Aorta (tissue), 5 donors: ENCODE data around the gene HNRNPL. TPM values are rescaled to one million over a fixed set of nuclear protein-coding genes. Genes with fewer than 3 reads are reported as not detected.
A peak's percentile ranks its signal among the peaks of the same experiment; 100 is the strongest.
"Not testable (repeated sequence)": the region's sequence is repeated elsewhere in the genome, so short reads cannot be mapped to it uniquely, and the experiment has no call there.

Experiments used
- ATAC-seq: fragments of 200-7000 bp; cut with Tn5 transposase; one replicate; pipeline ENCODE4 v1.9.1; 2022; ENCODE audit warnings: moderate library complexity; ENCODE audit not compliant: low FRiP score
- DNase-seq, 2 donors: peaks; one replicate each; pipeline ENCODE4 v3.0.0-alpha.2; 2020
- H3K27ac ChIP-seq, 2 donors: one replicate each; pipeline ENCODE4 v1.5.1; 2013; ENCODE audit warnings: low read length in 2 of 2, mild to moderate bottlenecking in 2 of 2, moderate library complexity in 2 of 2, control low read depth in 1 of 2, inconsistent platforms in 1 of 2, low read depth in 1 of 2
- H3K27me3 ChIP-seq, 2 donors: one replicate each; pipeline ENCODE4 v1.6.1; 2013; ENCODE audit warnings: control low read depth in 1 of 2, low read length in 1 of 2, mild to moderate bottlenecking in 1 of 2, moderate library complexity in 1 of 2; ENCODE audit not compliant: insufficient read depth in 2 of 2, control insufficient read depth in 1 of 2
- H3K36me3 ChIP-seq, 2 donors: one replicate each; pipeline ENCODE4 v1.6.1; 2013; ENCODE audit warnings: control low read depth in 1 of 2, low read length in 1 of 2, mild to moderate bottlenecking in 1 of 2; ENCODE audit not compliant: insufficient read depth in 2 of 2, control insufficient read depth in 1 of 2
- H3K4me1 ChIP-seq, 2 donors: one replicate each; pipeline ENCODE4 v1.6.1; 2013; ENCODE audit warnings: low read length in 2 of 2, control low read depth in 1 of 2, mild to moderate bottlenecking in 1 of 2, moderate library complexity in 1 of 2; ENCODE audit not compliant: insufficient read depth in 2 of 2, control insufficient read depth in 1 of 2
- H3K4me3 ChIP-seq, 2 donors: one replicate each; pipeline ENCODE4 v1.5.1; 2013; ENCODE audit warnings: low read length in 2 of 2, control low read depth in 1 of 2, mild to moderate bottlenecking in 1 of 2
- H3K9me3 ChIP-seq: one replicate; pipeline ENCODE4 v1.6.1; 2013; ENCODE audit warnings: mild to moderate bottlenecking, low read length; ENCODE audit not compliant: control insufficient read depth
- WGBS, 2 donors: extraction: QIAGEN DNeasy Blood & Tissue Kit; methylation state at CpG; one replicate each; pipeline ENCODE4 v1.1.7; 2013; 5-methylcytosine and 5-hydroxymethylcytosine counted together
- intact Hi-C, 2 donors: fragments of 100-400 bp; cut with DNase I; formaldehyde crosslinking; loops; one replicate each; pipeline versions ENCODE4 v1.14.2 to v1.15.0; 2022
- polyA plus RNA-seq, 2 donors: library from polyadenylated mRNA; stranded (reverse); fragments of 200-250 nt; gene quantifications; one replicate each; pipeline ENCODE4 v1.2.3, GENCODE V29; 2013
- total RNA-seq, 2 donors: library from RNA; stranded (reverse); fragmentation: NEBNext Ultra II Directional; extraction: Animal tissue kit (Norgen Biotek cat#: 25700); gene quantifications; one replicate each; pipeline ENCODE4 v1.2.1, GENCODE V29; 2021
- donor health status: healthy with polysubstance abuse.
- donor health status: Bipolar disorder and iron deficiency.
- donor health status: DM: no; HTN: no; CAD: no.
- donor health status: DM: no; HTN: no; CAD: no.
- donor health status: DM: yes; HTN: yes; CAD: no.

Gene HNRNPL
- total and polyA plus RNA-seq, 4 donors, result 83.3 to 220 (median 185) TPM

DNA sequence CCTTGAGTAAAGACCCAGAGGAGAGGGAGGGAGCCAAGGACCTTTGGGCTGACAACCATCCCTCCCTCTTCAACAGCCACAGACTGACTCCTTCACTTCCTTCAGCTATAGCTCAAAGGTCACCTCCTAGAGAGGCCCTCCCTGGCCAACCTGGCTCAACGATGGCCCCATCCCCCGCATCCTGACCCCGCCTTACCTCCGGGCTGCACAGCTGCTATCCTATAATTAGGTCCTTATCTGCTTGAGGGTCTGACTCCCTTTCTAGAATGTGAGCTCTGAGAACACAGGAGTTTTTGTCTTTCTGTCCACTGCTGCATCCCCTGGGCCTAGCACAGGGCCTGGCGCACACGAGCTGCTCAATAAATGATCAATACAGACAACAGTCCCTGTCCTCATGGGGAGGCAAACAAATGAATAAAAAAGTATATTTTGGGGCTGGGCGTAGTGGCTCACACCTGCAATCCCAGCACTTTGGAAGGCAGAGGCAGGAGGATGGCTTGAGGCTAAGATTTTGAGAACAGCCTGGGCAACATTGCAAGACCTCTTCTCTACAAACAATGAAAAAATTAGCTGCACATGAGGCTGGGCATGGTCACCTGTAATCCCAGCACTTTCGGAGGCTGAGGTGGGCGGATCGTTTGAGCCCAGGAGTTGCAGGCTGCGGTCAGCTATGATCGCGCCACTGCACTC, 30.4 kb downstream of the HNRNPL start:
- no peak for DNase-seq
- Histone ChIP-seq H3K27me3 (no peaks in the 10 kb centered on the region), H3K27ac (no peak overlapping the region), H3K9me3 (no peaks in the 10 kb centered on the region), H3K4me3 (no peak overlapping the region), H3K36me3 (peaks cover 0 to 7% of the 10 kb centered on the region in 2 donors), H3K4me1 (no peaks in the 10 kb centered on the region)
- intact Hi-C loops, result no loop called here
- ATAC-seq, result no peak
- WGBS, 2 donors, result 87 to 90% methylated on average over 13 of the region's 13 CpGs

DNA sequence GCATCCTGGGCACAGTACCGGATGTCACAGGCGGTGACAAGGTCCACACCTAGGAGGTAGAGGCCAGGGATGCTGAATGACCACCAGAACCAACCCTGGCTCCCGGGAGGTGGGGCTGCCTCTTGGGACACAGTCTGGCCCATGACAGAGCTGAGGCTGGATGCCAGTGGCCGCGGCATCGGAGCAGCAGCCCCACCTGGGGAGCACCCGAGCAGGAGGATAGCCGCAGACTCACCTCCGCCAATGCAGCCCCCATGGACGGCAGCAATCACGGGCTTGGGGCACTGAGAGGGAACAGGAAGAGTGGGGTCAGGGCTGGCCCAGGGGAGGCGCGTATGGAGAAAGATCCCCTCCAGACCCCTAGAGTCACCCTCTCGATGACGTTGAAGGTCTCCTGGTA, 32.7 kb downstream of the HNRNPL start:
- 91 to 93% methylated on average over 15 of the region's 15 CpGs for WGBS, 2 donors
- ATAC-seq, result no peak
- H3K4me1 ChIP-seq, result no peaks in the 10 kb centered on the region
- no peaks in the 10 kb centered on the region for H3K27me3 ChIP-seq
- no peak overlapping the region for H3K4me3 ChIP-seq
- H3K36me3 ChIP-seq, result peaks cover 0 to 7% of the 10 kb centered on the region in 2 donors
- no peak for DNase-seq
- H3K27ac ChIP-seq, result no peak overlapping the region
- intact Hi-C loops, result no loop called here
- H3K9me3 ChIP-seq, result no peaks in the 10 kb centered on the region

DNA sequence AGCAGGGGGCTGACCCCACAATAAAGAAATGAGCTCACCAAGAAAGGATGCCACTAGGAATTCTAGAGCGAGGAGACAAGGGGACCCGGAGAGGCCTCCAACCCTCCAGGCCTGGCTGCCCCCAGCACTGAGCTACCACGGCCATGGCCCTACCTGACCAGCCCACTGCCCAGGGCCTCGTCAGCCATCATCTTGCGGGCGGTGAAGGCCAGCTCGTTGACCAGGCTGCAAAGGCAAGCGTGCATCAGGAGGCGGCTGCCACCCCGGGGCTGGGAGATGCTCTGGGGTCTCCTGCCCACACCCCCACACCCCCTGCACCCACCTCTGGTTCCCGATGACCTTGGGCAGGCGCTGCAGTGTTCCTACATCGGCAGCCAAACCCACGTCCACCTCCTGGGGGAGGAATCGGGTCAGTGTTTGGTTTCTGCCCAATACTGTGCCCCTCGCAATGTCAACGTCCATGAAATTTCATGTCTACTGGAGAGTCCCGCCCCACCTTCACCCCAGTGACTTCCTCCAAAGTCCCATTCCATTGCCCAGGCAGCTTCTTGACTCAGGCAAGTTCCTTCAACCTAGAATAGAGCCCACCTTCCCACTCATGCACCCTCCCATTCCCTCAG, 33.5 kb downstream of the HNRNPL start:
- Histone ChIP-seq H3K9me3 (no peaks in the 10 kb centered on the region), H3K27me3 (no peaks in the 10 kb centered on the region), H3K36me3 (peaks cover 0 to 4% of the 10 kb centered on the region in 2 donors), H3K27ac (no peak overlapping the region), H3K4me3 (no peak overlapping the region), H3K4me1 (no peaks in the 10 kb centered on the region)
- ATAC-seq (no peak), DNase-seq (peak in 1 of 2 donors; percentile 60)
- WGBS, 2 donors, result 94 to 95% methylated on average over 18 of the region's 18 CpGs
- intact Hi-C loops, result no loop called here

DNA sequence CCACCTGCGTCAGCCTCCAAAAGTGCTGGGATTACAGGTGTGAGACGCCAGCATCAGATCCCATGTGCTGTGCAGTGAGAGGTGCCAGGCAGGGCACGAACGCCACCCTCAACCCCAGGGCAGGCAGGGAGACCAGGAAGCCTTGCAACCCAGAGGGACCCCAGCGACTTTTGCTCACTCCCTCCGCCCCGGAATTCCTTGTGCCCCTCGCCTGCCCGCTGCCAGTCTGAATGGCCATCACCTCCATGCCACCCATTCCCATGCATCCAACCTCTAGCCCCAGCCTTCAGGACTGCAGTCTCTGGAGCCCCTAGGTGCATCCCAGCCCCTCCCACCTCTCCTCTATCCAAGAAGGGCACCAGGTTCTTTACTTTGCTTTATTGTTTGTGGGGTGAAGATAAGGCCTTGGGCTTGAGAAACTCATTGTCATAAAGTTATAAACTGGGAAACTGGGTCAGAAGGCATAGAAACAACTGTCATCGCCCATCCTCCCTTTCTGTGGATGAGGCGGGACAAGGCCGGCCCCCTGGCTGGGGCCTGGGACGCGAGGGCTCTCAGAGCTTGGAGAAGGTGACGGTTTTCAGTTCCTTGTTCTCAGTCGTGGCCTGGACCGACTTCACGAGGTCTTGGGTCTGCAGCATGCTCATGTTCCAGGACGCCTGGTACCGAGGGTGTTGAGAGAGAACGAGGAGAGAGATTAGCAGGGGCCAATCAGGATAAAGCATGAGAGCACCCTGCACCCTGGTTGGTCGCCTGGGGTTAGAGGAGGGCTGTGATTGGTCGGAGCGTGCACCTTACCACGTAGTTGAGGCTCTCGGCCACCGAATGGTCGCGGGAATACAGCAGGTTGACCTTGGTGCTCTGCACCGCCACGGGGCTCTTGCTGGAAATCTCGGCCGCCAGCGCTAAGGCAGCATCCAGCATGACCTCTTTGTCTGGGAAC, 34.5 kb downstream of the HNRNPL start:
- no peaks in the 10 kb centered on the region for H3K27me3 ChIP-seq
- H3K36me3 ChIP-seq, result peaks cover 0 to 4% of the 10 kb centered on the region in 2 donors
- no peak overlapping the region for H3K27ac ChIP-seq
- ATAC-seq (no peak), DNase-seq (peak in 1 of 2 donors; percentile 73)
- H3K4me1 ChIP-seq, result no peaks in the 10 kb centered on the region
- intact Hi-C loops, result no loop called here
- no peaks in the 10 kb centered on the region for H3K9me3 ChIP-seq
- no peak overlapping the region for H3K4me3 ChIP-seq
- 89 to 90% methylated on average over 34 of the region's 34 CpGs for WGBS, 2 donors

DNA sequence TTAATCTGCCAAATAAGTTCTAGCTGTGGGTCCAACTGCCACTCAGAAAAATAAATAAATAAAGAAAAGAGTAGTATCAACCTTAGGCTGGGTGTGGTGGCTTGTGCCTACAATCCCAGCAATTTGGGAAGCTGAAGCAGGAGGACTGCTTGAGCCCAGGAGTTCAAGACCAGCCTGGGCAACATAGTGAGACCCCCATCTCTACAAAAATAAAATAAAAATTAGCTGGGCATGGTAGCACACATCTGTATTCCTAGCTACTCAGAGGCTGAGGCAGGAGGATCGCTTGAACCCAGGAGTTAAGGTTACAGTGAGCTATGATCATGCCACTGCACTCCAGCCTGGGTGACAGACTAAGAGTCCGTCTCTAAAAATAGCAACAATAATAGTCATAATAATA, 35.9 kb downstream of the HNRNPL start:
- H3K4me3 ChIP-seq, H3K4me1 ChIP-seq, H3K9me3 ChIP-seq, ATAC-seq, H3K27ac ChIP-seq, H3K36me3 ChIP-seq, H3K27me3 ChIP-seq, intact Hi-C loops: not testable (repeated sequence)
- peak in 1 of 2 donors; percentile 7 for DNase-seq
- WGBS, 2 donors, result 55 to 57% methylated on average over 2 of the region's 2 CpGs

DNA sequence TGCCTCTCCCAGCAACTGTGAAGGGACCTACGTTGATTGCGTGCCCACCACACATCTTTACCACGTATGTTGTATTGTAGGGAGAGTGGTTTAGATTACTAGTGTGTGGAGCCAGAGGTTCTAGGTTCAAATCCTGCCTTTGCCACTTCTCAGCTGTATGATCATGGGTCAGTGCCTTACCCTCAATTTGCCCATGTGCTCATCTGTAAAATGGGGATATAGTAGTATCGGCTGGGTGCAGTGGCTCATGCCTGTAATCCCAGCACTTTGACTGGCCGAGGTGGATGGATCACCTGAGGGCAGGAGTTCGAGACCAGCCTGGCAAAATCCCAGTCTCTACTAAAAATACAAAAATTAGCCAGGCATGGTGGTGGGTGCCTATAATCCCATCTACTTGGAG, 36.5 kb downstream of the HNRNPL start:
- peaks cover 0 to 4% of the 10 kb centered on the region in 2 donors for H3K36me3 ChIP-seq
- ATAC-seq (no peak), DNase-seq (peak in 1 of 2 donors; percentile 44)
- 90 to 93% methylated on average over 6 of the region's 6 CpGs for WGBS, 2 donors
- intact Hi-C loops, result no loop called here
- no peak overlapping the region for H3K4me3 ChIP-seq
- H3K27me3 ChIP-seq, result no peaks in the 10 kb centered on the region
- H3K4me1 ChIP-seq, result no peaks in the 10 kb centered on the region
- no peak overlapping the region for H3K27ac ChIP-seq
- no peaks in the 10 kb centered on the region for H3K9me3 ChIP-seq

DNA sequence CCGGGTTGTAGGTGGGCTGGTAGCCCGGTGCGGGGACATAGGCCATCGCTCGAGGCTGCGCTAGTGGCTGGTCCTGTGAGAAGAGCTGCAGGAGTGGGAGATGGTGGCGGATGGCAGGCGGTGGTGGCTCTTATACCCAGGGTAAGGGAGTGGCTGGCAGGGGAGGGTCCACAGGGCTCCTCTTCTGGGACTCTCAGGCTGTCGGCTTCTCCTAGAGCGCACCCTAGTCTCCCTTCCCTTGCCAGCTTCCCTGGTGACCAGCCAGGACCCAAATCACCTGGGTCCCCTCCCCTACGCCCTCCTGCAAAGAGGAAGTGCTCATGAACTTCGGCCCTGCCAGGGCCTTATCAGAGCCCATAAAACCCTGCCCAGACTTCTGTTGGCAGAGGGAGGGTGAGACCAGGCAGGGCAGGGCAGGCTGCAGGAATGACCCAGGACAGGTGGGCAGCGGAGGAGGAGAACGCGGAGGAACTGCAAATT, 36.9 kb downstream of the HNRNPL start, which contains the start of gene LGALS4:
TSS of gene LGALS4 (minus strand) at position 105 of the 480 bp plus-strand sequence. CDS start at position 46, 59 bp downstream.
- DNase-seq, result peak in 1 of 2 donors; percentile 36
- Histone ChIP-seq H3K27ac (no peak within 1 kb of the TSS), H3K4me1 (no peaks in the 10 kb centered on the region), H3K36me3 (peaks cover 0 to 4% of the 10 kb centered on the region in 2 donors), H3K27me3 (no peaks in the 10 kb centered on the region), H3K4me3 (no peak within 1 kb of the TSS), H3K9me3 (no peaks in the 10 kb centered on the region)
- ATAC-seq, result peak; percentile 13
- intact Hi-C loops, result no loop called here
- WGBS, 2 donors, result 83 to 87% methylated on average over 15 of the region's 15 CpGs

DNA sequence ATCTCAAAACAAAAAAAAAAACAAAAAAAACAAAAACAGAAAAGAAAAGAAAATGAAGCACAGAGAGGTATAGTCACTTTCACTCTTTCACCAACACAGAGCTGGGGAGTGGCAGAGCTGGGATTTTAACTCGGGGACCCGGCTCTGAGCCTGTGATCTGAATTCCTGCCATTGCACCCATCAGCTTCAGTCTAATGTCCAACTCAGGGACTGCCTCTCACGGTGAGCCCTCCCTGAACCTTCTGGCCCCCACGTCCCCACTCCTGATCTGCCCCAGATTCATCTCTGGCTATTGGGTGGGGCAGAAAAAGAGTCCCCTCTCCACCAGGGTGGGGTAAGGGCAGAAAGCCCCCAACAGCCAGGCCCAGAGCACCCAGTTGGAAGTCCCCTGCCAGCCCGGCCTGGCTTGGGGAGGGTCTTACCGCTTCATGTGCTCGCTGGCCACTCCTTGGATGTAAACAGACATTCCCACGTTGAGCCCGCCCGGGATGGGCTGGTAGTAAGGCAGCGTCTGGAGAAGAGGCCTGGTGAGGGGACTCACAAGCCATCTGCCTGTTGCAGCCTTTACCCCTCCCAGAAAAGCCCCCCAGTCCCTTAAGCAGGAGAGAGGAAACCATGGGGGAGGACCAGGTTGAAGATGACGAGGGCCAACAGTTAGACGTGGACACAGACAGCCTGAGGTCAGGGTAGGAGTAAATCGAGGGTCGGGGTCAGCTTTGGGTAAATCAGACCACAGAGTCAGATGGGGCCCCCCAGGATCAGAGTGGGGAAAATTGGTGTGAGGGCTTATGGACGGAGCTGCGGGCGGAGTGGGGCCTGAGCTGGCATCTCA, 37.6 kb downstream of the HNRNPL start:
- Histone ChIP-seq H3K4me3 (no peak overlapping the region), H3K27ac (no peak overlapping the region), H3K27me3 (no peaks in the 10 kb centered on the region), H3K9me3 (no peaks in the 10 kb centered on the region), H3K4me1 (no peaks in the 10 kb centered on the region), H3K36me3 (peaks cover 0 to 4% of the 10 kb centered on the region in 2 donors)
- DNase-seq (peak in 1 of 2 donors; percentile 67), ATAC-seq (no peak)
- 78 to 79% methylated on average over 18 of the region's 18 CpGs for WGBS, 2 donors
- intact Hi-C loops, result no loop called here
